DMS53 (cell line): ENCODE data around the gene SEPTIN3.

ENCODE experiments used
- DNase-seq: peaks from one replicate; lab custom pipeline; 2025; lab: John Stamatoyannopoulos, UW

SEPTIN3 gene, protein sequence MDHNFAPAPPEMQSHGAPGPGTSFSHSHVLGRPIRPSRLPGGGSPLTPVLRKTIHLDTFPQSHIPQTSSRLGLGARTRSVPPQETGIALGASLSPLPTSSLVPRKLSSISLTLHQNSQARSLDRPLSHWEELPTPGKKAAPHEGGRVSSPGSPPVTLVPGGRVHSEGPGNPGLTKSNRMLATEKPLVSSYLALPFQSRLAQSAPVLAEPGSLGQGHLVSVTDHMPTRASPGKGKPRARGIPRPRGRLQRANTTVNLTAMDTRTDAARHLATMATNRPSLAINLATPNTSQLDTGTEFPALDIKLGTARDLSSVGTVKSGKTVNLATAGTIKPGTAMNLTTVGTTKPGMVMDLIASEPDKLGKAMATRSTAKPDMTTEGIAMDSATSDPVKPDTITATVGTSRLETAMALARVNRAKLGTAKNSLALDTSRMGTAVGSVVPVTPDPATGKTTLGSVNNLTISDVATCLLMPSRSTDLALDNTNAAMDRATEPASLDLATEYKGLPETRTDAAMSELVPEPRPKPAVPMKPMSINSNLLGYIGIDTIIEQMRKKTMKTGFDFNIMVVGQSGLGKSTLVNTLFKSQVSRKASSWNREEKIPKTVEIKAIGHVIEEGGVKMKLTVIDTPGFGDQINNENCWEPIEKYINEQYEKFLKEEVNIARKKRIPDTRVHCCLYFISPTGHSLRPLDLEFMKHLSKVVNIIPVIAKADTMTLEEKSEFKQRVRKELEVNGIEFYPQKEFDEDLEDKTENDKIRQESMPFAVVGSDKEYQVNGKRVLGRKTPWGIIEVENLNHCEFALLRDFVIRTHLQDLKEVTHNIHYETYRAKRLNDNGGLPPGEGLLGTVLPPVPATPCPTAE

DNA sequence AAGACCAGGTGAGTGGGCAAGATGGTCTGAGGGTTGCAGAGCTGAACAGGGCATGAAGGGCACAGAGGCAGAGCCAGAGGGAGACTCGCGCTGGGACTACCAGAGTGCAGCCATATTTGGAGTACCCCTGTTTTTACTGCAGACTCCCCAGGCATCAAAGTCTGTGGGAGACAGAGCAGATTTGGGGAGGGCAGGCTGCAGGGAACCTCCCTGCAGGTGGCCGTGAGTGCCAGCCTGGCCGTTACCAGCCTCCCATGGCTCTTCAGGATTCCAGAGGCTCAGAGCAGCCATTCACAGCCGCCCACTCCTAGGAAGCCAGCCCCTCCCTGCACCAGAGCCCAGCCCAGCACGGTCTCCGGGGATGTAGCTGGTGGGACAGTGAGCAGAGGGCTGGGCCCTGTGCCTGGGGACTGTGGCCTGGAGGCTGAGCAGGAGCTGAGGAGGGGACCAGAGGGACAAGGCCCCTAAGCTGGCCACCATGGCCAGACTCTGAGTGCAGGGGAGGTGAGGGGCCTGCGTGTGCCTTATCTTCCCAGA lies at the start of gene SEPTIN3:
TSS of gene SEPTIN3 (plus strand) at position 334 of the 537 bp plus-strand sequence. CDS start 2,050 bp downstream, outside the sequence.
- DNase-seq, result no peak

DNA sequence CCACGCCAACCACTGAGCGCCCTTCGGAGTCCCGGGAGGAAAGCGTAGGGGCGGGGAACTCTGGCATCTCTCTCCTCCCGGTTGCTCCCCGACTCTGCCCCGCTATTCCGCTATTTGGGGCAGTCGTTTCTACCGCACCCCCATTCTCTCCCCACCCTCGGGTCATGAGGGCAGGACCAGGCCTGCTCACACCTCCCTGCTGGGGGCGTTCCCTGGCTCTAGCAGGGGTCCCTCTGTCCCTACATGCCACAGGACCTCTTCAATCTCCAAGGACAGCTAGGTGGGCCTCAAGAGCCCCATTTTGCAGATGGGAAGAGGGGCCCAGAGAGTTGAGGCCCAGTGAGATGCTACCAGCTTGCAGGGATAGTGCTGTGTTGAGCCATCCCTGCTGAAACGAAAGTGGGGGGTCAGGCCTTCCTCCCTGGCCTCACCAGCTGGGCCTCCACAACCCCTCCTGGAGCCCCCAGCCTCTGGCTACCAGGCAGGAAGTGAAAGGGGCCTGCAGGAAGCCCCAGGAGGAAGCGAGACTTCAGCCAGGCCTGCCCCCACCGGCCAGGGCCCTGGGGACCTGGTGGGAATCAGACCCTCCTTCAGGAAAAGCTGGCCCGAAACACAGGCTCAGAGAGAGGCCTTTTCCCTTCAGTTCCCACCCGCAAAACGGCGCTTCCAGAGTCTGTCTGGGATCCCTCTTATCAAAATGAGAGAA lies 48.8 kb upstream of the SEPTIN3 start:
- no peak for DNase-seq

GRCh38 chr22:41922328-41922727 lies 46.9 kb upstream of the SEPTIN3 start:
- DNase-seq, result no peak

DNA sequence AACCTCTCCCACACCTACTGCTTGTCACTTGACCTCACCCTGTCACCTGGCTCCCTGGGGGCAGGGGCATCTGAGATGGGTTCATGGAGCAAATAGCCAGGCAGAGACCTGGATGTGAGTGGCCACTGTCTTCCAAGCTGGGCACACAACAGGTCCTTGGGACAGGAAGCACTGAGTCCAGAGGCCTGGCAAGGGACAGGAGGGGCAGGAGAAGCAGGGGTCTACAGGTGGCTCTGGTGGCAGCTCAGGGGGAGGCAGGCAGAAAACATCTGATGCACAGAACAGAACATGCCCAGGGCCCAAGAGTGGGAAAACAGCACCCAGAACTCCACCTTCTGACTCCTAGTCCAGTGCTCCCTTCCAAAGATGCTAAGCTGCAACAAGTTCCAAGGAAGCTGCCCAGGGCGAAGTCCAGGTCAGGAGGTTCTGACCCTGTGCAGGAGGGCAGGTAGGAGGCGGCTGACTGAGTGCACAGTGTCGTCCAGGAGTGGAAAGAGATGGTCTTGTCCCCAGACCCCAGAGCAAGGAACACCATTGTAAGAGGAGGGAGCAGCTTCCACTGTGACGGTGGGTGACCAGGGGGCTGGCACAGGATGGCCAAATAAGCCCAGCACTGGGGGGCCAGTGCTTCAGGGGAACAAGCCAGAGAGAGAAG lies 46.2 kb upstream of the SEPTIN3 start:
- no peak for DNase-seq

- no peak for DNase-seq
Measured at GRCh38 chr22:41923595-41924276, 45.5 kb upstream of the SEPTIN3 start.

DNA sequence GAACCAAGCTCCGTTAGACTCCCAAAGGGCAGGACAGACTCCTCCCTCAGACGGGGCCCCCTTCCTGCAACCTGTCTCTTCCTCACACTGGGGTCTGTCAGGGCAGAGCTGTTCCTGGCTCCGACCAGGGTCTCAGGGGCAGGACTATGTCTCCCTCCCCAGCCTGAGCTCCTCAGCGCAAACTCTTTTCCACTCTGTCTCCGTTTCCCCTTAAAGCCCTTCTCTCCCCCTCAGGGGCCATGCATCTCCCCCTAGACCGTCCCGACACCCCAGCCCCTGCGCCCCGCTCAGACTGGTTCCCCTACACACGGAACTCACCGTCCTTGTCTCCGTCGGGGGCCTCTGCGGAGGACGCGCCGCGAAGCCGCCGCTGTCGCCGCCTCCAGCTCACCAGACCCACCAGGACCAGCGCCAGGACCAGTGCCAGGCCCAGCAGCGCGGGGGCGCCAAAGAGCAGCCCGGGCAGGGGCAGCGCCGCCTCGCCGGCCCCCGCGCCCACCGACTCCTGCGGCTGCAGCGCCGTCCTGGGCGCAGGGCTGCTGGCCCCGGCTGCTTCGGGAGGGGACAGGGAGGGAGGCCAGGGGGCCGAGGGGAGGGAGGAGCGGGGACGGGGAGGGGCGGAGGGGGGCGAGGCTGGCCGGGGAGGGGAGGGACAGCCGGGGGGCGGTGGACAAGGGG lies 43.3 kb upstream of the SEPTIN3 start:
- DNase-seq, result peak; percentile 80

GRCh38 chr22:41927813-41928212 lies 41.4 kb upstream of the SEPTIN3 start:
- peak; percentile 32 for DNase-seq

- peak; percentile 63 for DNase-seq
Measured at GRCh38 chr22:41928593-41929417, 40.4 kb upstream of the SEPTIN3 start.

DNA sequence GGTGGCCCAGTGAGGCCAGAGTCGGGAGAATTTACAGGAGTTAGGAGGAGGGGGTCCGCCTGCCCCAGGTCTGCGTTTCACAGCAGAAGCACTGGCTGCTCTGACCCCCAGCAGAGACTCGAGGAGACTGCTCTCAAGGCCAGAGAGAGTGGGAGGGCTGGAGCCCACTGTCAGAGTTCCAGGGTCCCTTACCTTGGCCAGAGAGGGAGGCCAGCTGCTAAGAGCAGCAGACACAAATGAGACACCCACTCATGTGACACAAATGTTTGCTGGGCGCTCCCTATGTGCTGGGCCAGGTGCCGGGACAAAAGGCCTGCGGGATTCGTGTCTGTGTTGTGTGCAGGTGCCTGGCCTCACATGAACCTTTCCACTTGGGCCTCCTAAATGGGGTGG lies 39.8 kb upstream of the SEPTIN3 start:
- peak; percentile 78 for DNase-seq

DNA sequence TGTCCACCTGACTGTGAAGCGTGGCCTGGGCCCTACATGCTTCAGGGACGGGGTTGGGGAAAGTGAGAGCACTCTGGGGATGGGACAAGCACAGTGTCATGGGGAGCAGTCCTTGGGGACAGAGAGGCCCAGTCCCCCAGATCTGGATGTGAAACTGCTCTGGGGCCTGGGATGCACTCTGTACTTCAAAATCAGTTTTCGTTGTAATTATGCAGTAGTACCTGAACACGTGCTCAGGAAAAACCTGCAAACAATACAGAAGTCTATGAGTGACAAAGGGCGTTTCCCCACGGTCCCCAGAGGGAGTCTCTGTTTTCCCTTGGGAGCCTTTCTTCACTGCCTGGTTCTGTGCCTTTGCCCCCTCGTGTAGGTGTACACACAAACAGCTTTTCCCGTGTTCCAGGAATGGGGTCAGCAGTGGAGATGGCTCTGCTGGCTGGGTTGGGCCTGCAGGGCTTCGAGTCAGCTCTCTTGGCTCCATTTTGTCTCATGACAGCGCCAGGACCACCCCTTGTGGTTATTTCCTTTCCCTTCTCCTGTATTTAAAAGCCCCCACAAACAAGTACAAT lies 37.5 kb upstream of the SEPTIN3 start:
- DNase-seq, result no peak

- DNase-seq, result no peak
Measured at GRCh38 chr22:41932353-41932752, 36.9 kb upstream of the SEPTIN3 start.

DNA sequence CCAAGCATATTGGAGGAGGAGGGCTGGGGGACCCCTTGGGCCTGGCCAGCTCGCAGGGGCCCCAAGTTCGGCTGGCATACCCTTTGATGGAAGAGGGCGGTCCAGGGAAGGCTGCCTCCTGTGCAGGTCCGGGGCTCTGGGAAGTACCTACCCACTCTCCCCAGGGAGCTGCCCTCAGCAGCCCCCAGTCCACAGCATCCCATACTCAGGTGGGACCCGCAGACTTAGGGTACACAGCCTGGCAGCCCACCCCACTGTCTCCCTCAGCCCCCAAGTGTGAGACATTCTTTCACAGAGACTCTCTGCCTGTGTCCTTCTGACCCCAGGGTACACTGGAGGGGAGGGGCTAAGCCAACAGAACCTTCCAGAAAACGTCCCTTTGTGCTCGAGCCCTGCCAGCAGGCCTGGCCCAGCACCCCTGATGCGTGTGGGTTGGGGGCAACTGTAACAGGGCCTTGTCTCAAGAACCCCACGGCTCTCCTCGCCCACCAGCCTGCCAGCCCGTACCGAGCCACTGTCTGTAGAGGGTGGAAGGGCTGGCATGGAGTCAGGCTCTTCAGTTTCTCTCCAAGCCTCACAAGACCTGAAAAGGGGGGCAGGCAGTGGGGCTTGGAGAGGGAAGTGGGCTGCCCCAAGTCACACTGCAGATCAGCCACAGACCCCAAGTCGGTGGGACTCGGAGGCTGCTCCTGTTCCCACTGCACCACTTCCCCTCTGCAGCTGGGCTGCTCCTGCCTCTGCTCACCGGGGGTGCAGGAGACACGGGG lies 35.6 kb upstream of the SEPTIN3 start:
- no peak for DNase-seq

DNA sequence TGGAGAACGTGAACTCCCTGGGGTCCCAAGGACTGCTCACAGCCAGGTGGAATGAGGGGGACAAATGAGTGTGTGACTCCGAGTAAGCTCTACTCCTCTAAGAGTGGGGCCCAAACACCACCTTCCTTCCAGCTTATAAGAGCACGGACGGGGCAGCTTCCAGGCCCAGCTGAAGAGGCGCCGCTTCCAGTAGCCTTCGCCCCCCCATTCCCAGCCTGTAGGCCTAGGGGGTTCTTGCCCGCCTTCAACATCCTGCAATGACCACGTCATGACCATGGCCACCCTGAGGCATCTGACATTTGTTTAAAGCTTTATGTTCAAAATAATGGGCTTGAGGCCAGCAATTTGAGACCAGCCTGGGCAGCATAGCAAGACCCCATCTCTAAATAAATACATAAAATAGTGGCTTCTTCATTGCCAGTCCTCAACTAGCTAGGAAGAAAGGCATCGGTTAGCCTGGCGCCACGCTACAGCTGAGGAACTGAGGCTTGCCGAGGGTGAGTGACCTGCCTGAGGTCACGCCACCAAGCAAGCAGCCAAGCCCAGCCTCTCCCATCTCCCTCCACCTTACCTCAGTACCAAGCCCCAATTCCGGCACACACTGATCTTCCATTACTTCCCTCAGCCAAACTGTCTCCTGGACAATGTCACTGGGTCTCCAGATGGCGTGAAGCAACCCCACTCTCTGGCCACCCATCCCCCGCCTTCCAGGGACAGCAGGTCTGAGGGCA lies 34.8 kb upstream of the SEPTIN3 start:
- DNase-seq, result no peak

DNA sequence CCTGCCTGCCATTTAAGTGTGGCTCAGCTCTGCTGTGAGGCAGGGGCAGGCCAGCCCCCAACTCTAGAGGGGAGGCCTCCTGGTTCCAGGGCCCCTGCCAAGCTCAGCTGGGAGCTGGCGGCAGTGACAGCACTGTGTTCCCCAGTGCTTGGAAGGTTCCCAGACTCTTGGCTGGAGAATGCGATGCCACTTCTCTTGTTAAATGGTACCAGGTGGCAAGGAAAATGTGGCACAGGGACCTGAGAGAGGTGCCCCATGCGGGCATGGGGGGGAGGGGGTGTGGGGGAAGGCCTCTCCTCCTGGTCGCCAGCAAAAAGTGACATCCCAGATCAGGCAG lies 34.3 kb upstream of the SEPTIN3 start:
- no peak for DNase-seq

GRCh38 chr22:41935509-41935908 lies 33.7 kb upstream of the SEPTIN3 start:
- DNase-seq, result no peak

DNA sequence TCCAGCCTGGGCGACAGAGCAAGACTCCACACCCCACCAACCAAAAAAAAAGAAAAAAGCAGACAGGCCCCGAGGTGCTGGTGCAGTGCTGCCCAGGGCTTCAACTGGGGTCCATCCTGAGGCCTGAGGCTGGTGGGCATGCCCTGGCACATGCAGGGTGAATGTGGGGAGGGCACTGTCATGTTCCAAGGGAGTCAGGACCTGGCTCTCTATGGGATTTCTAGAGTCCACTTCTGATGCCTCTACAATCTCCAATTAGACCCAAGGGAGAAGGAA lies 32.4 kb upstream of the SEPTIN3 start:
- DNase-seq, result no peak

DNA sequence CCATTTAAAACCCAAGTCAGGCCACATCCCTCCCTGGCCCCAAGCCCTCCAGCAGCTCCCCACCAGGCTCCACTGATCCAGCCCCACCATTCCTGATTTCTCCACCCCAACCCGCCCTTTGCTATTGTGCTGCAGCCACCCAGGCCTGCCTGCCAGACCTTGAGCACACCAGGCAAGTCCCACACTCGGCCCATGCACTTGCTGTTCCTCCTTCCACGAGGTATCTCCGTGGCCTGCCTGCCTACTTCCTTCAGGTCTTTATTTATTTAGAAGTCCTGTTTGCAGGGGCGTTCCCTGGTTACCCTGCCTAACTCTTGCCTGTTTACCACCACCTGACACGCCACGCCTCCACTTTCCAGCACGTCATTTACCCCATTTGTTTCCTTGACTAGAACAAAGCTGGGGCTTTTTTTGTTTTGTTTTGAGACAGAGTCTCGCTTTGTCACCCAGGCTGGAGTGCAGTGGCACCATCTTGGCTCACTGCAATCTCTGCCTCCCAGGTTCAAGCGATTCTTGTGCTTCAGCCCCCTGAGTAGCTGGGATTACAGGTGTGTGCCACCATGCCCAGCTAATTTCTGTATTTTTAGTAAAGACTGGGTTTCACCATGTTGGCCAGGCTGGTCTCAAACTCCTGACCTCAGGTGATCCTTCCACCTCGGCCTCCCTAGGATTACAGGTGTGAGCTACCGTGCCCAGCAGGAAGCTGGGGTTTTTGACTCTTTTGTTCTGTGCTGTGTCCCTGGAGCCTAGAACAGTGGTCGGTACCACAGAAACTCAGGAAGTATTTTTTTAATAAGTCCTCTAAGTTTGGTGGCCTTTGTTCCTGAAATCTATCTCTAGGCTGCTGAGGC lies 29.0 kb upstream of the SEPTIN3 start:
- peak; percentile 87 for DNase-seq
